ENCODE data around the gene BASP1.

DNA sequence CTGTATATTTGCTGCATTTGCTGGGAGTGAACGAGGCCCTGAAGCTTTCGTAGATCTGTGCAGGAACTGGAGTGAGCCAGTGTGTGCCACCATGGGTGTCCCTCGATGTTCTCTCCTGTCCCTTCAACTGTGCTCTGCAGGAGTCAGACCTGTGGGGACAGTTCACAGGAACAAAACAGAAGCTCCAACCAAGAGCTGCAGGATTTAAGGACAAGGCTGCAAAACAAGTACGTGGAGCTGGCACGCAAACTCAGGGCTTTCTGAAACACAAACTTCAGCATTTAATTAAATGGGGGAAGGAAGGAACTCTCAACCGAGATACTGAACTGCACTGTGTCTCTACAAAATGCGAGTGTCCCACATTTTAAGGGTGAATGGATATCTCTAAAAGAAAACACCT lies 24.2 kb downstream of the BASP1 start:
- TF ChIP-seq, protein P1, sequence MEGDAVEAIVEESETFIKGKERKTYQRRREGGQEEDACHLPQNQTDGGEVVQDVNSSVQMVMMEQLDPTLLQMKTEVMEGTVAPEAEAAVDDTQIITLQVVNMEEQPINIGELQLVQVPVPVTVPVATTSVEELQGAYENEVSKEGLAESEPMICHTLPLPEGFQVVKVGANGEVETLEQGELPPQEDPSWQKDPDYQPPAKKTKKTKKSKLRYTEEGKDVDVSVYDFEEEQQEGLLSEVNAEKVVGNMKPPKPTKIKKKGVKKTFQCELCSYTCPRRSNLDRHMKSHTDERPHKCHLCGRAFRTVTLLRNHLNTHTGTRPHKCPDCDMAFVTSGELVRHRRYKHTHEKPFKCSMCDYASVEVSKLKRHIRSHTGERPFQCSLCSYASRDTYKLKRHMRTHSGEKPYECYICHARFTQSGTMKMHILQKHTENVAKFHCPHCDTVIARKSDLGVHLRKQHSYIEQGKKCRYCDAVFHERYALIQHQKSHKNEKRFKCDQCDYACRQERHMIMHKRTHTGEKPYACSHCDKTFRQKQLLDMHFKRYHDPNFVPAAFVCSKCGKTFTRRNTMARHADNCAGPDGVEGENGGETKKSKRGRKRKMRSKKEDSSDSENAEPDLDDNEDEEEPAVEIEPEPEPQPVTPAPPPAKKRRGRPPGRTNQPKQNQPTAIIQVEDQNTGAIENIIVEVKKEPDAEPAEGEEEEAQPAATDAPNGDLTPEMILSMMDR (IDR thresholded peaks at IDR 0.05; ENCODE audit: low read length) = no peak
- TF ChIP-seq EZH2 (optimal IDR thresholded peaks at IDR 0.05; ENCODE audit: low read depth, low read length) (no peak), EZH2phosphoT487 (IDR thresholded peaks at IDR 0.05; ENCODE audit: low read length) (no peak)
